SK-N-SH (cell line): ENCODE data around the gene UST.

Experiments used
- CHD2 ChIP-seq: fragments of 150-350 bp; IDR thresholded peaks from 2 replicates; pipeline ENCODE4 v1.6.1; 2018; ENCODE audit warnings: low read length; ENCODE audit not compliant: partially characterized antibody
- CTCF ChIP-seq: fragments of 200-600 bp; sonication (generic); IDR thresholded peaks from 2 replicates; pipeline ENCODE4 v1.6.1; 2017; ENCODE audit warnings: antibody characterized with exemption, mild to moderate bottlenecking, moderate library complexity
- MXI1 ChIP-seq: IDR thresholded peaks from 2 replicates; pipeline ENCODE4 v1.6.1; 2012; ENCODE audit warnings: mild to moderate bottlenecking, low read depth, low read length, improper control_type of control experiment
- PBX3 ChIP-seq: IDR thresholded peaks from 2 replicates; pipeline ENCODE4; 2012
- POLR2AphosphoS5 ChIP-seq: IDR thresholded peaks from 2 replicates; pipeline ENCODE4 v1.6.1; 2012; ENCODE audit warnings: low read depth, low read length
- RAD21 ChIP-seq: IDR thresholded peaks from 2 replicates; pipeline ENCODE4 v1.6.1; 2012; ENCODE audit warnings: mild to moderate bottlenecking, low read length
- RFX5 ChIP-seq: IDR thresholded peaks from 2 replicates; pipeline ENCODE4 v1.6.1; 2012; ENCODE audit warnings: mild to moderate bottlenecking, improper control_type of control experiment, low read length
- TAF1 ChIP-seq: IDR thresholded peaks from 2 replicates; pipeline ENCODE4 v1.6.1; 2012; ENCODE audit warnings: low read depth, mild to moderate bottlenecking, low read length, moderate library complexity, borderline replicate concordance
- ZBTB33 ChIP-seq: IDR thresholded peaks from 2 replicates; pipeline ENCODE4 v1.4.0; 2012; ENCODE audit warnings: low read depth, borderline replicate concordance

GRCh38 chr6:148979014-148979901 lies 232.4 kb downstream of the UST start:
- no peak for TF ChIP-seq CTCF
- no peak for TF ChIP-seq CHD2
- TF ChIP-seq MXI1: no peak
- TF ChIP-seq TAF1: no peak
- TF ChIP-seq POLR2AphosphoS5: no peak
- no peak for TF ChIP-seq ZBTB33
- no peak for TF ChIP-seq PBX3
- TF ChIP-seq RFX5: no peak
- no peak for TF ChIP-seq RAD21
